NB4 (cell line): ENCODE measurements around the gene HS6ST2.

ENCODE experiments used
- CTCF ChIP-seq: IDR thresholded peaks from one replicate; pipeline ENCODE4 v1.5.1; 2012; ENCODE audit warnings: low read depth, low read length
- MAX ChIP-seq: IDR thresholded peaks from 2 replicates; pipeline ENCODE4 v1.6.1; 2011; ENCODE audit warnings: low read depth, low read length
- MYC ChIP-seq: IDR thresholded peaks from 2 replicates; pipeline ENCODE4 v1.6.1; 2011; ENCODE audit warnings: low read depth, low read length
- POLR2A ChIP-seq: IDR thresholded peaks from 2 replicates; pipeline ENCODE4 v1.6.1; 2011; ENCODE audit warnings: mild to moderate bottlenecking; ENCODE audit not compliant: insufficient read length; ENCODE audit errors: extremely low read depth

- TF ChIP-seq CTCF (peak; percentile 18), POLR2A (no peak), MAX (no peak), MYC (no peak)
Measured at GRCh38 chrX:132592880-132593279, 365.5 kb downstream of the HS6ST2 start.
